HG02870 (cell line): ENCODE measurements around the gene TAAR2.
"Not testable (repeated sequence)": the region's sequence is repeated elsewhere in the genome, so short reads cannot be mapped to it uniquely, and the experiment has no call there.

Experiments used
- ATAC-seq: cut with Tn5 transposase; IDR thresholded peaks from one replicate; pipeline ENCODE4 v1.9.1; 2021; ENCODE audit warnings: mild to moderate bottlenecking, moderate library complexity; ENCODE audit not compliant: unreplicated experiment

TAAR2 gene

GRCh38 chr6:132624175-132624574 lies at the start of gene TAAR2:
TSS of gene TAAR2 (minus strand) at chr6:132624275. CDS start at chr6:132624275, 0 bp downstream.
- ATAC-seq = no peak

- ATAC-seq = no peak
Measured at GRCh38 chr6:132673376-132674094, 49.5 kb upstream of the TAAR2 start.

- ATAC-seq = no peak
Measured at GRCh38 chr6:132671295-132671694, 47.2 kb upstream of the TAAR2 start.

GRCh38 chr6:132669690-132670291 lies 45.7 kb upstream of the TAAR2 start:
- no peak for ATAC-seq

- ATAC-seq = no peak
Measured at GRCh38 chr6:132666118-132666517, 42.0 kb upstream of the TAAR2 start.

- no peak for ATAC-seq
Measured at GRCh38 chr6:132664309-132665034, 40.4 kb upstream of the TAAR2 start.

- ATAC-seq = no peak
Measured at GRCh38 chr6:132663661-132664060, 39.6 kb upstream of the TAAR2 start.

- no peak for ATAC-seq
Measured at GRCh38 chr6:132661906-132662305, 37.8 kb upstream of the TAAR2 start.

GRCh38 chr6:132659082-132659481 lies 35.0 kb upstream of the TAAR2 start, which contains the start of gene TAAR1:
TSS of gene TAAR1 (minus strand) at chr6:132659182. CDS start at chr6:132646003, 13,179 bp downstream.
- ATAC-seq = no peak

GRCh38 chr6:132651062-132651461 lies 27.0 kb upstream of the TAAR2 start:
- ATAC-seq = peak; percentile 68

- no peak for ATAC-seq
Measured at GRCh38 chr6:132650429-132650828, 26.4 kb upstream of the TAAR2 start.

- no peak for ATAC-seq
Measured at GRCh38 chr6:132648828-132649227, 24.8 kb upstream of the TAAR2 start.

- ATAC-seq = peak; percentile 89
Measured at GRCh38 chr6:132648356-132648755, 24.3 kb upstream of the TAAR2 start.

- no peak for ATAC-seq
Measured at GRCh38 chr6:132643547-132643946, 19.5 kb upstream of the TAAR2 start.

- not testable (repeated sequence) for ATAC-seq
Measured at GRCh38 chr6:132637135-132637534, 13.1 kb upstream of the TAAR2 start.

- not testable (repeated sequence) for ATAC-seq
Measured at GRCh38 chr6:132635906-132636305, 11.8 kb upstream of the TAAR2 start.

- ATAC-seq = not testable (repeated sequence)
Measured at GRCh38 chr6:132635288-132635687, 11.2 kb upstream of the TAAR2 start.

- ATAC-seq = no peak
Measured at GRCh38 chr6:132634796-132635195, 10.7 kb upstream of the TAAR2 start.

GRCh38 chr6:132633362-132633761 lies 9.3 kb upstream of the TAAR2 start:
- ATAC-seq = no peak

- ATAC-seq = no peak
Measured at GRCh38 chr6:132623106-132623845, 799 bp downstream of the TAAR2 start.

GRCh38 chr6:132616677-132617076 lies 7.4 kb downstream of the TAAR2 start:
- no peak for ATAC-seq
